PFSK-1 (cell line): ENCODE results near the gene ERVFRD-1.

Source experiments
- POLR2AphosphoS5 ChIP-seq: IDR thresholded peaks from 2 replicates; pipeline ENCODE4 v1.6.1; 2012; ENCODE audit warnings: low read depth, mild to moderate bottlenecking, control low read depth, low read length, moderate library complexity
- REST ChIP-seq, 2 experiments: IDR thresholded peaks; 2 replicates each; pipeline versions ENCODE4 v1.6.1 to v1.8.0; 2011 to 2012; ENCODE audit warnings: low read depth in 2 of 2, low read length in 2 of 2, control low read depth in 1 of 2, inconsistent platforms in 1 of 2, mild to moderate bottlenecking in 1 of 2, moderate library complexity in 1 of 2; ENCODE audit not compliant: insufficient read depth in 1 of 2
- SIN3A ChIP-seq: IDR thresholded peaks from 2 replicates; pipeline ENCODE4 v1.6.1; 2012; ENCODE audit warnings: mild to moderate bottlenecking, low read length, moderate library complexity, borderline replicate concordance; ENCODE audit not compliant: insufficient read depth
- TAF1 ChIP-seq: IDR thresholded peaks from 2 replicates; pipeline ENCODE4 v1.6.1; 2012; ENCODE audit warnings: low read length, control low read depth, borderline replicate concordance; ENCODE audit not compliant: insufficient read depth

DNA sequence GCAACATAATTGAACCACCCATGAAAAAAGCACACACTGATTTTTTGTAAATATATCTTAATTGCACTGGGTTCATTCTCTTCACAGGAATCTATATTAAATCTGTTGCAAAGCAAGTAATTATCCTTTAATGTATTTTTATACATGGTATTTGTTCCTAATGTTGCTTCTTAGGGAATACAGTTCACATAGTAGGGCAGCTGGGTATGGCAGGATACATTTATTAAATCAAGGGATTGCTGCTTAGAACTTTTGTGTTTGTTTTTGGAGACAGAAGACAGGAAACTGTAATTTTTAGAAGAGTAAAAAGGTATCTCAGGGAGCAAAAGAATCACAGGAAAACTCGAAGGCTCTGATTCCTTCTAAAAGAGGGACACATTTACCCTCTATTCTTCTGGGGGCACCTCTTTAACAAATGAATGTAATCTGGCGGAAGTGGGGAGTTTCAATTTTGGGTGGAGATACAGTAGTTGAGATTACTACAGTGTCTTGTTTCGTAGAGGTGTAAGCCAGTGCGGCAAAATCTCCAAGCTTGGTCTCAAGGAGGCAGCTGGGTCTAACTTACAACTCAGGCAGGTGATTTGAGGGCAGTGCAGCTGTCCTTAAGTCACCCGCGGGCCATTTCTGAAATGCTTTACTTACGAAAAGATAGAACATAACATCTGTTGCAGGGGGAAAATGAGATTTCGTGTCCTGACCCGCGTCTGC, 18.7 kb downstream of the ERVFRD-1 start:
- TF ChIP-seq TAF1 (no peak), POLR2AphosphoS5 (no peak), REST (IDR thresholded peaks at IDR 0.05; ENCODE audit: insufficient read depth in 1 of 2, low read depth in 2 of 2, low read length in 2 of 2) (no peak), SIN3A (no peak)
